Hepatocyte (in vitro differentiated cells): ENCODE measurements around the gene SLC30A3.

ENCODE experiments used
- EZH2phosphoT487 ChIP-seq: fragments of 200-600 bp; sonication (generic); IDR thresholded peaks from one replicate; pipeline ENCODE4 v1.6.1; 2018; ENCODE audit warnings: antibody characterized with exemption, mild to moderate bottlenecking, low read depth, moderate library complexity; ENCODE audit not compliant: unreplicated experiment, severe bottlenecking
- TF ChIP-seq, protein P1 (sequence below): fragments of 200-600 bp; sonication (generic); IDR thresholded peaks from 2 replicates; pipeline ENCODE4 v1.5.1; 2016; ENCODE audit warnings: antibody characterized with exemption, mild to moderate bottlenecking; ENCODE audit not compliant: poor library complexity

- TF ChIP-seq, protein P1, sequence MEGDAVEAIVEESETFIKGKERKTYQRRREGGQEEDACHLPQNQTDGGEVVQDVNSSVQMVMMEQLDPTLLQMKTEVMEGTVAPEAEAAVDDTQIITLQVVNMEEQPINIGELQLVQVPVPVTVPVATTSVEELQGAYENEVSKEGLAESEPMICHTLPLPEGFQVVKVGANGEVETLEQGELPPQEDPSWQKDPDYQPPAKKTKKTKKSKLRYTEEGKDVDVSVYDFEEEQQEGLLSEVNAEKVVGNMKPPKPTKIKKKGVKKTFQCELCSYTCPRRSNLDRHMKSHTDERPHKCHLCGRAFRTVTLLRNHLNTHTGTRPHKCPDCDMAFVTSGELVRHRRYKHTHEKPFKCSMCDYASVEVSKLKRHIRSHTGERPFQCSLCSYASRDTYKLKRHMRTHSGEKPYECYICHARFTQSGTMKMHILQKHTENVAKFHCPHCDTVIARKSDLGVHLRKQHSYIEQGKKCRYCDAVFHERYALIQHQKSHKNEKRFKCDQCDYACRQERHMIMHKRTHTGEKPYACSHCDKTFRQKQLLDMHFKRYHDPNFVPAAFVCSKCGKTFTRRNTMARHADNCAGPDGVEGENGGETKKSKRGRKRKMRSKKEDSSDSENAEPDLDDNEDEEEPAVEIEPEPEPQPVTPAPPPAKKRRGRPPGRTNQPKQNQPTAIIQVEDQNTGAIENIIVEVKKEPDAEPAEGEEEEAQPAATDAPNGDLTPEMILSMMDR: no peak
- TF ChIP-seq EZH2phosphoT487: no peak
Observed at GRCh38 chr2:27281442-27281841, 18.6 kb upstream of the SLC30A3 start.
